H9 (cell line): ENCODE results near the gene ERC1. TPM values are rescaled to one million over a fixed set of nuclear protein-coding genes. Genes with fewer than 3 reads are reported as not detected.

ENCODE experiments used
- DNase-seq: peaks from one replicate; pipeline ENCODE4 v3.0.0-alpha.2; 2017
- H2AFZ ChIP-seq: one replicate; pipeline ENCODE4 v1.6.1; 2013; ENCODE audit warnings: mild to moderate bottlenecking, low read length, control low read depth, moderate library complexity
- H2AK5ac ChIP-seq: 2 replicates; pipeline ENCODE4 v1.6.1; 2013; ENCODE audit warnings: low read length, control low read depth, mixed read lengths; ENCODE audit not compliant: insufficient read length
- H2BK120ac ChIP-seq: one replicate; pipeline ENCODE4 v1.6.1; 2013; ENCODE audit warnings: low read depth, mild to moderate bottlenecking, low read length, control low read depth, inconsistent platforms; ENCODE audit not compliant: poor library complexity, severe bottlenecking
- H2BK12ac ChIP-seq: 2 replicates; pipeline ENCODE4 v1.6.1; 2013; ENCODE audit warnings: low read length, control low read depth, mixed read lengths, low read depth; ENCODE audit not compliant: insufficient read length
- H2BK15ac ChIP-seq: 2 replicates; pipeline ENCODE4 v1.6.1; 2013; ENCODE audit warnings: low read depth, low read length, control low read depth
- H2BK20ac ChIP-seq: one replicate; pipeline ENCODE4 v1.6.1; 2013; ENCODE audit warnings: low read depth, mild to moderate bottlenecking, low read length, control low read depth, inconsistent platforms; ENCODE audit not compliant: poor library complexity, severe bottlenecking
- H2BK5ac ChIP-seq: 2 replicates; pipeline ENCODE4 v1.6.1; 2013; ENCODE audit warnings: low read length, control low read depth, mixed read lengths; ENCODE audit not compliant: insufficient read length
- H3K14ac ChIP-seq: 2 replicates; pipeline ENCODE4 v1.6.1; 2013; ENCODE audit warnings: low read length, control low read depth; ENCODE audit not compliant: insufficient read depth
- H3K18ac ChIP-seq: 2 replicates; pipeline ENCODE4 v1.6.1; 2013; ENCODE audit warnings: low read depth, mild to moderate bottlenecking, mixed read lengths, low read length, control low read depth; ENCODE audit not compliant: insufficient read length
- H3K23ac ChIP-seq: 2 replicates; pipeline ENCODE4 v1.6.1; 2013; ENCODE audit warnings: low read length, control low read depth, mixed read lengths, low read depth; ENCODE audit not compliant: insufficient read length
- H3K23me2 ChIP-seq: 2 replicates; pipeline ENCODE4 v1.6.1; 2013; ENCODE audit warnings: low read depth, mild to moderate bottlenecking, mixed read lengths, low read length, control low read depth; ENCODE audit not compliant: insufficient read length, poor library complexity, severe bottlenecking
- H3K27ac ChIP-seq: 2 replicates; pipeline ENCODE4 v1.5.1; 2013; ENCODE audit warnings: low read length, control low read depth, mixed read lengths, low read depth; ENCODE audit not compliant: insufficient read length
- H3K27me3 ChIP-seq: 2 replicates; pipeline ENCODE4 v1.6.1; 2013; ENCODE audit warnings: low read length, control low read depth, inconsistent platforms; ENCODE audit not compliant: insufficient read depth
- H3K4ac ChIP-seq: 2 replicates; pipeline ENCODE4 v1.6.1; 2013; ENCODE audit warnings: low read depth, mild to moderate bottlenecking, control low read depth, inconsistent platforms, low read length, moderate library complexity
- H3K4me1 ChIP-seq: 2 replicates; pipeline ENCODE4 v1.6.1; 2013; ENCODE audit warnings: low read length, control low read depth, inconsistent platforms; ENCODE audit not compliant: insufficient read depth
- H3K4me2 ChIP-seq: 2 replicates; pipeline ENCODE4 v1.6.1; 2013; ENCODE audit warnings: low read length, control low read depth, mixed read lengths; ENCODE audit not compliant: insufficient read length, insufficient read depth
- H3K56ac ChIP-seq: 2 replicates; pipeline ENCODE4 v1.6.1; 2013; ENCODE audit warnings: low read depth, mild to moderate bottlenecking, mixed read lengths, low read length, control low read depth; ENCODE audit not compliant: insufficient read length
- H3K79me1 ChIP-seq: 2 replicates; pipeline ENCODE4 v1.6.1; 2013; ENCODE audit warnings: low read depth, mild to moderate bottlenecking, moderate library complexity, low read length, control low read depth, inconsistent platforms; ENCODE audit not compliant: insufficient read depth, poor library complexity, severe bottlenecking
- H3K79me2 ChIP-seq: 2 replicates; pipeline ENCODE4 v1.6.1; 2013; ENCODE audit warnings: low read length, control low read depth, inconsistent platforms; ENCODE audit not compliant: insufficient read depth
- H3K9ac ChIP-seq: 2 replicates; pipeline ENCODE4 v1.6.1; 2013; ENCODE audit warnings: low read length, control low read depth, mixed read lengths; ENCODE audit not compliant: insufficient read length; ENCODE audit errors: extremely low read depth
- H3K9me3 ChIP-seq: one replicate; pipeline ENCODE4 v1.6.1; 2013; ENCODE audit warnings: low read depth, low read length, inconsistent platforms; ENCODE audit not compliant: control insufficient read depth
- H3T11ph ChIP-seq: one replicate; pipeline ENCODE4 v1.6.1; 2013; ENCODE audit warnings: mild to moderate bottlenecking, low read length, control low read depth, inconsistent platforms
- H4K20me1 ChIP-seq: one replicate; pipeline ENCODE4 v1.6.1; 2013; ENCODE audit not compliant: control insufficient read depth, insufficient read length, insufficient read depth
- H4K5ac ChIP-seq: 2 replicates; pipeline ENCODE4 v1.6.1; 2013; ENCODE audit warnings: low read depth, mild to moderate bottlenecking, mixed read lengths, low read length, control low read depth; ENCODE audit not compliant: insufficient read length
- H4K8ac ChIP-seq: replicated peaks from 2 replicates; pipeline ENCODE4 v1.6.1; 2013; ENCODE audit warnings: low read length, control low read depth, mixed read lengths, low read depth; ENCODE audit not compliant: insufficient read length
- H4K91ac ChIP-seq: 2 replicates; pipeline ENCODE4 v1.6.1; 2013; ENCODE audit warnings: low read depth, mild to moderate bottlenecking, moderate library complexity, mixed read lengths, low read length, control low read depth; ENCODE audit not compliant: insufficient read length
- H3K27ac Mint-ChIP-seq, 3 experiments: 2 replicates in 2 of 3; 3 replicates in 1 of 3; pipeline ENCODE4 v1.8.0; 2020 to 2021; ENCODE audit warnings: mixed read lengths in 3 of 3, mild to moderate bottlenecking in 1 of 3, moderate library complexity in 1 of 3
- H3K27me3 Mint-ChIP-seq: 2 replicates; pipeline ENCODE4 v1.8.0; 2021; ENCODE audit warnings: low read depth, mild to moderate bottlenecking, moderate library complexity, mixed read lengths
- H3K36me3 Mint-ChIP-seq, 3 experiments: 2 replicates in 2 of 3; 3 replicates in 1 of 3; pipeline ENCODE4 v1.8.0; 2020 to 2021; ENCODE audit warnings: low read depth in 3 of 3, mixed read lengths in 3 of 3; ENCODE audit not compliant: insufficient read depth in 1 of 3
- H3K4me1 Mint-ChIP-seq, 2 experiments: 2 replicates each; pipeline ENCODE4 v1.8.0; 2020; ENCODE audit warnings: mixed read lengths in 2 of 2
- H3K4me3 Mint-ChIP-seq, 2 experiments: 2 replicates in 1 of 2; 3 replicates in 1 of 2; pipeline ENCODE4 v1.8.0; 2020 to 2021; ENCODE audit warnings: mild to moderate bottlenecking in 2 of 2, mixed read lengths in 2 of 2, moderate library complexity in 1 of 2
- H3K9me3 Mint-ChIP-seq, 2 experiments: 2 replicates in 1 of 2; 3 replicates in 1 of 2; pipeline ENCODE4 v1.8.0; 2020; ENCODE audit warnings: mild to moderate bottlenecking in 2 of 2, mixed read lengths in 2 of 2, moderate library complexity in 1 of 2
- WGBS: extraction: QIAGEN DNeasy Blood & Tissue Kit; methylation state at CpG from one replicate; pipeline ENCODE4 v1.1.7; 2013; ENCODE audit warnings: missing lambda C conversion rate, low lambda C conversion rate, mixed read lengths; ENCODE audit not compliant: insufficient read length; ENCODE audit errors: extremely low coverage; 5-methylcytosine and 5-hydroxymethylcytosine counted together
- total RNA-seq: library from RNA; stranded (reverse); gene quantifications from 2 replicates; pipeline ENCODE4 v1.2.1, GENCODE V29; 2021
- TF ChIP-seq, protein P1 (sequence below): fragments of 200-600 bp; sonication (generic); conservative IDR thresholded peaks from 3 replicates; pipeline ENCODE4 v1.8.0; 2021; ENCODE audit warnings: antibody characterized with exemption, mild to moderate bottlenecking

Gene ERC1
- total RNA-seq, 1 experiment from 2014 or later = 51.2 TPM

GRCh38 chr12:1204581-1205121 is 213.6 kb downstream of the ERC1 start:
- Histone ChIP-seq H4K91ac (no peak overlapping the region), H3K79me2 (no peaks in the 10 kb centered on the region), H4K5ac (no peak overlapping the region), H3K27ac (peak overlapping the region; percentile 20), H3K23ac (no peak overlapping the region), H2BK15ac (no peak overlapping the region), H3K9me3 (no peaks in the 10 kb centered on the region), H4K20me1 (no peaks in the 10 kb centered on the region), H4K8ac (no peak overlapping the region), H2BK120ac (no peak overlapping the region), H2BK12ac (no peak overlapping the region), H3K4me2 (peak overlapping the region; percentile 47), H2AFZ (no peak overlapping the region), H3K79me1 (no peaks in the 10 kb centered on the region), H3K18ac (no peak overlapping the region), H3K4me1 (no peaks in the 10 kb centered on the region; the same call in 1 of the 2 replicates), H3K56ac (no peak overlapping the region), H3K9ac (no peak overlapping the region), H3K14ac (no peak overlapping the region), H3K4ac (no peak overlapping the region), H2BK5ac (no peak overlapping the region), H3T11ph (no peak overlapping the region), H2BK20ac (no peak overlapping the region), H2AK5ac (no peak overlapping the region), H3K23me2 (no peaks in the 10 kb centered on the region), H3K27me3 (no peaks in the 10 kb centered on the region)
- WGBS = no CpG with 5 or more reads among the region's 6 CpGs
- H3K27me3 Mint-ChIP-seq = no peaks in the 10 kb centered on the region
- no peak overlapping the region for H3K4me3 Mint-ChIP-seq
- TF ChIP-seq, protein P1, sequence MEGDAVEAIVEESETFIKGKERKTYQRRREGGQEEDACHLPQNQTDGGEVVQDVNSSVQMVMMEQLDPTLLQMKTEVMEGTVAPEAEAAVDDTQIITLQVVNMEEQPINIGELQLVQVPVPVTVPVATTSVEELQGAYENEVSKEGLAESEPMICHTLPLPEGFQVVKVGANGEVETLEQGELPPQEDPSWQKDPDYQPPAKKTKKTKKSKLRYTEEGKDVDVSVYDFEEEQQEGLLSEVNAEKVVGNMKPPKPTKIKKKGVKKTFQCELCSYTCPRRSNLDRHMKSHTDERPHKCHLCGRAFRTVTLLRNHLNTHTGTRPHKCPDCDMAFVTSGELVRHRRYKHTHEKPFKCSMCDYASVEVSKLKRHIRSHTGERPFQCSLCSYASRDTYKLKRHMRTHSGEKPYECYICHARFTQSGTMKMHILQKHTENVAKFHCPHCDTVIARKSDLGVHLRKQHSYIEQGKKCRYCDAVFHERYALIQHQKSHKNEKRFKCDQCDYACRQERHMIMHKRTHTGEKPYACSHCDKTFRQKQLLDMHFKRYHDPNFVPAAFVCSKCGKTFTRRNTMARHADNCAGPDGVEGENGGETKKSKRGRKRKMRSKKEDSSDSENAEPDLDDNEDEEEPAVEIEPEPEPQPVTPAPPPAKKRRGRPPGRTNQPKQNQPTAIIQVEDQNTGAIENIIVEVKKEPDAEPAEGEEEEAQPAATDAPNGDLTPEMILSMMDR = no peak
- DNase-seq = no peak
- H3K4me1 Mint-ChIP-seq = peaks cover 4 to 9% of the 10 kb centered on the region in 2 experiments
- no peaks in the 10 kb centered on the region; a peak in 1 of 5 replicates for H3K9me3 Mint-ChIP-seq
- peaks cover 0 to 4% (median 2%) of the 10 kb centered on the region in 3 experiments; a peak in 2 of 7 replicates for H3K36me3 Mint-ChIP-seq
- no peak overlapping the region for H3K27ac Mint-ChIP-seq
